Hepatocyte (in vitro differentiated cells): ENCODE measurements around the gene ATP8B3. TPM values are rescaled to one million over a fixed set of nuclear protein-coding genes. Genes with fewer than 3 reads are reported as not detected.

Experiments used
- DNase-seq: peaks from one replicate; pipeline ENCODE4 v3.0.0-alpha.2; 2016; ENCODE audit warnings: low spot score
- H2AFZ ChIP-seq: fragments of 200-600 bp; sonication (generic); 2 replicates; pipeline ENCODE4 v1.6.0; 2016; ENCODE audit warnings: antibody characterized with exemption, mild to moderate bottlenecking
- H3K27ac ChIP-seq: fragments of 200-600 bp; sonication (generic); 2 replicates; pipeline ENCODE4 v1.5.1; 2016; ENCODE audit warnings: mild to moderate bottlenecking
- H3K27me3 ChIP-seq: fragments of 200-600 bp; sonication (generic); 2 replicates; pipeline ENCODE4 v1.6.1; 2016
- H3K36me3 ChIP-seq: fragments of 200-600 bp; sonication (generic); replicated peaks from 2 replicates; pipeline ENCODE4 v1.5.1; 2016; ENCODE audit warnings: low read depth; ENCODE audit not compliant: insufficient read depth
- H3K4me1 ChIP-seq: fragments of 200-600 bp; sonication (generic); 2 replicates; pipeline ENCODE4 v1.5.1; 2016; ENCODE audit warnings: mild to moderate bottlenecking, moderate library complexity; ENCODE audit not compliant: insufficient read depth
- H3K4me2 ChIP-seq: fragments of 200-600 bp; sonication (generic); 2 replicates; pipeline ENCODE4 v1.6.0; 2016
- H3K4me3 ChIP-seq: fragments of 200-600 bp; sonication (generic); 2 replicates; pipeline ENCODE4 v1.5.1; 2016; ENCODE audit warnings: mild to moderate bottlenecking
- H3K79me2 ChIP-seq: fragments of 200-600 bp; sonication (generic); 2 replicates; pipeline ENCODE4 v1.6.0; 2017; ENCODE audit warnings: mild to moderate bottlenecking
- H3K9me2 ChIP-seq: fragments of 200-600 bp; sonication (generic); replicated peaks from 2 replicates; pipeline ENCODE4 v1.6.0; 2017; ENCODE audit warnings: mild to moderate bottlenecking; ENCODE audit not compliant: insufficient read depth
- H3K9me3 ChIP-seq: fragments of 200-600 bp; sonication (generic); 2 replicates; pipeline ENCODE4 v1.5.1; 2016; ENCODE audit warnings: low read depth, mild to moderate bottlenecking
- H4K20me1 ChIP-seq: fragments of 200-600 bp; sonication (generic); 2 replicates; pipeline ENCODE4 v1.6.0; 2016; ENCODE audit warnings: mild to moderate bottlenecking; ENCODE audit not compliant: insufficient read depth, poor library complexity, severe bottlenecking
- CTCF ChIP-seq: fragments of 200-600 bp; sonication (generic); IDR thresholded peaks from 2 replicates; pipeline ENCODE4 v1.5.1; 2016; ENCODE audit warnings: antibody characterized with exemption, mild to moderate bottlenecking; ENCODE audit not compliant: poor library complexity
- EZH2 ChIP-seq: fragments of 200-600 bp; sonication (generic); IDR thresholded peaks from 2 replicates; pipeline ENCODE4 v1.6.1; 2016; ENCODE audit warnings: antibody characterized with exemption, mild to moderate bottlenecking, borderline replicate concordance
- EZH2phosphoT487 ChIP-seq: fragments of 200-600 bp; sonication (generic); IDR thresholded peaks from one replicate; pipeline ENCODE4 v1.6.1; 2018; ENCODE audit warnings: antibody characterized with exemption, mild to moderate bottlenecking, low read depth, moderate library complexity; ENCODE audit not compliant: unreplicated experiment, severe bottlenecking
- WGBS: methylation state at CpG from one replicate; pipeline ENCODE4 v1.1.6; 2016; ENCODE audit warnings: low lambda C conversion rate; ENCODE audit errors: missing lambda C conversion rate; 5-methylcytosine and 5-hydroxymethylcytosine counted together
- polyA plus RNA-seq: library from polyadenylated mRNA; unstranded; fragments of >200 nt; fragmentation: Nextera tagmentation; extraction: Ambion mirVana; gene quantifications from 2 replicates; pipeline ENCODE4 v1.2.1, GENCODE V29; 2016
- total RNA-seq: library from RNA; depleted of rRNA; stranded (reverse); fragments of >200 nt; gene quantifications from 2 replicates; pipeline ENCODE4 v1.2.3, GENCODE V29; 2014

ATP8B3 gene
- total and polyA plus RNA-seq, 2 experiments from 2014 or later = 1.7 to 2.4 TPM

- Histone ChIP-seq H3K27me3 (no peaks in the 10 kb centered on the region), H4K20me1 (peaks cover 18% of the 10 kb centered on the region), H3K4me2 (peak overlapping the region; percentile 83), H3K79me2 (peaks cover 59% of the 10 kb centered on the region), H3K9me3 (no peaks in the 10 kb centered on the region), H3K4me1 (peaks cover 49% of the 10 kb centered on the region), H3K36me3 (no peaks in the 10 kb centered on the region), H3K9me2 (no peaks in the 10 kb centered on the region), H3K27ac (peak overlapping the region; percentile 70), H3K4me3 (no peak overlapping the region), H2AFZ (no peak overlapping the region)
- 77% methylated on average over 25 of the region's 37 CpGs for WGBS
- no peak for TF ChIP-seq EZH2phosphoT487
- no peak for TF ChIP-seq CTCF
- no peak for TF ChIP-seq EZH2
- DNase-seq = no peak
Measured at GRCh38 chr19:1854542-1855039, 42.5 kb upstream of the ATP8B3 start.

- H3K4me3 ChIP-seq = no peak overlapping the region
- H4K20me1 ChIP-seq = peaks cover 15% of the 10 kb centered on the region
- no peak for DNase-seq
- TF ChIP-seq EZH2phosphoT487 = no peak
- TF ChIP-seq CTCF = no peak
- TF ChIP-seq EZH2 = no peak
- H3K4me2 ChIP-seq = no peak overlapping the region
- peaks cover 44% of the 10 kb centered on the region for H3K4me1 ChIP-seq
- H3K27ac ChIP-seq = no peak overlapping the region
- no peaks in the 10 kb centered on the region for H3K27me3 ChIP-seq
- no peaks in the 10 kb centered on the region for H3K9me2 ChIP-seq
- peaks cover 54% of the 10 kb centered on the region for H3K79me2 ChIP-seq
- H2AFZ ChIP-seq = no peak overlapping the region
- no peaks in the 10 kb centered on the region for H3K9me3 ChIP-seq
- no peaks in the 10 kb centered on the region for H3K36me3 ChIP-seq
- 87% methylated on average over 8 of the region's 16 CpGs for WGBS
Measured at GRCh38 chr19:1854039-1854541, 42.0 kb upstream of the ATP8B3 start.

GRCh38 chr19:1853295-1854038, 41.4 kb upstream of the ATP8B3 start:
- Histone ChIP-seq H3K9me3 (no peaks in the 10 kb centered on the region), H3K4me1 (peaks cover 38% of the 10 kb centered on the region), H3K27me3 (no peaks in the 10 kb centered on the region), H3K36me3 (no peaks in the 10 kb centered on the region), H3K9me2 (no peaks in the 10 kb centered on the region), H4K20me1 (peaks cover 9% of the 10 kb centered on the region), H3K79me2 (peaks cover 48% of the 10 kb centered on the region), H2AFZ (no peak overlapping the region), H3K4me3 (no peak overlapping the region), H3K27ac (no peak overlapping the region), H3K4me2 (no peak overlapping the region)
- peak; percentile 88 for DNase-seq
- TF ChIP-seq CTCF (peak; percentile 77), EZH2phosphoT487 (no peak)
- 53% methylated on average over 23 of the region's 27 CpGs for WGBS
